Stimulated activated CD8-positive, alpha-beta memory T cell treated with anti-CD3 and anti-CD28 coated beads, Interleukin-12 subunit alpha, Interleukin-12 subunit beta, amount 100 ng/mL, for 24 hours (primary cell): ENCODE data around the gene TRIM56.
"Not testable (repeated sequence)": the region's sequence is repeated elsewhere in the genome, so short reads cannot be mapped to it uniquely, and the experiment has no call there.

Experiments used
- DNase-seq: peaks from one replicate; pipeline ENCODE4 v3.0.0-alpha.2; 2020; ENCODE audit errors: extremely low read depth

TRIM56 gene

GRCh38 chr7:101085162-101085964 is at the start of gene TRIM56:
TRIM56 (plus strand) TSS chr7:101085481; CDS start chr7:101087313, 1,832 bp downstream.
- peak; percentile 47 for DNase-seq

GRCh38 chr7:101035941-101036340 is 49.3 kb upstream of the TRIM56 start:
- DNase-seq = no peak

- DNase-seq = not testable (repeated sequence)
Measured at GRCh38 chr7:101041283-101041682, 44.0 kb upstream of the TRIM56 start.

- DNase-seq = no peak
Measured at GRCh38 chr7:101058355-101058754, 26.9 kb upstream of the TRIM56 start.

GRCh38 chr7:101059620-101059942 is 25.7 kb upstream of the TRIM56 start:
- DNase-seq = no peak

- no peak for DNase-seq
Measured at GRCh38 chr7:101060992-101061391, 24.3 kb upstream of the TRIM56 start.

- DNase-seq = not testable (repeated sequence)
Measured at GRCh38 chr7:101064176-101064550, 21.1 kb upstream of the TRIM56 start.

- DNase-seq = not testable (repeated sequence)
Measured at GRCh38 chr7:101065162-101065561, 20.1 kb upstream of the TRIM56 start.

- no peak for DNase-seq
Measured at GRCh38 chr7:101066141-101066832, 19.0 kb upstream of the TRIM56 start.

GRCh38 chr7:101066833-101067177 is 18.5 kb upstream of the TRIM56 start:
- DNase-seq = no peak

GRCh38 chr7:101068401-101068800 is 16.9 kb upstream of the TRIM56 start:
- no peak for DNase-seq

GRCh38 chr7:101071362-101072104 is 13.7 kb upstream of the TRIM56 start:
- DNase-seq = not testable (repeated sequence)

- no peak for DNase-seq
Measured at GRCh38 chr7:101075646-101076045, 9.6 kb upstream of the TRIM56 start.

GRCh38 chr7:101076183-101076582 is 9.1 kb upstream of the TRIM56 start:
- not testable (repeated sequence) for DNase-seq

GRCh38 chr7:101077303-101078086 is 7.8 kb upstream of the TRIM56 start:
- DNase-seq = peak; percentile 42

GRCh38 chr7:101081432-101081831 is 3.8 kb upstream of the TRIM56 start:
- no peak for DNase-seq

- no peak for DNase-seq
Measured at GRCh38 chr7:101084865-101085161, 468 bp upstream of the TRIM56 start.

- no peak for DNase-seq
Measured at GRCh38 chr7:101087334-101088068, 2.2 kb downstream of the TRIM56 start.

- DNase-seq = no peak
Measured at GRCh38 chr7:101088069-101088425, 2.8 kb downstream of the TRIM56 start.

- no peak for DNase-seq
Measured at GRCh38 chr7:101088858-101089529, 3.7 kb downstream of the TRIM56 start.

- no peak for DNase-seq
Measured at GRCh38 chr7:101089876-101090275, 4.6 kb downstream of the TRIM56 start.
